Naive thymus-derived CD4-positive, alpha-beta T cell (primary cell): ENCODE measurements around the gene CD3D. TPM values are rescaled to one million over a fixed set of nuclear protein-coding genes. Genes with fewer than 3 reads are reported as not detected.

Experiments
- ATAC-seq: fragments of 150-1000 bp; cut with Tn5 transposase; 2 replicates; pipeline ENCODE4 v1.10.0; 2021; ENCODE audit warnings: mild to moderate bottlenecking, moderate library complexity
- CTCF ChIA-PET: fragments of 350-600 bp; sonication (Branson Sonifier 250); formaldehyde crosslinking; loops from one replicate; lab custom pipeline; 2021; ENCODE audit warnings: antibody characterized with exemption; lab: Charles Lee
- POLR2A ChIA-PET: fragments of 350-600 bp; sonication (Branson Sonifier 250); formaldehyde crosslinking; loops from one replicate; lab custom pipeline; 2021; ENCODE audit warnings: antibody characterized with exemption, inconsistent platforms; lab: Charles Lee
- DNase-seq, 9 donors: peaks; one replicate each; pipeline versions ENCODE4 v3.0.0 to v3.0.0-alpha.2; 2020 to 2022; ENCODE audit warnings: mixed read lengths in 1 of 9
- H3K27ac ChIP-seq: one replicate; pipeline ENCODE4 v1.7.0; 2013; ENCODE audit warnings: mild to moderate bottlenecking, low read depth, low read length, moderate library complexity
- H3K27me3 ChIP-seq, 2 donors: one replicate each; pipeline ENCODE4 v1.7.0; 2013; ENCODE audit warnings: low read length in 2 of 2, mild to moderate bottlenecking in 2 of 2, moderate library complexity in 2 of 2; ENCODE audit not compliant: control insufficient read depth in 2 of 2, insufficient read depth in 2 of 2
- H3K36me3 ChIP-seq, 3 experiments: 1 replicate in 2 of 3; 2 replicates in 1 of 3; pipeline ENCODE4 v1.7.0; 2013; ENCODE audit warnings: low read length in 3 of 3, mild to moderate bottlenecking in 3 of 3, moderate library complexity in 1 of 3; ENCODE audit not compliant: insufficient read depth in 3 of 3, control insufficient read depth in 2 of 3
- H3K4me1 ChIP-seq, 2 donors: one replicate each; pipeline ENCODE4 v1.7.0; 2013; ENCODE audit warnings: low read length in 2 of 2, mild to moderate bottlenecking in 2 of 2, moderate library complexity in 1 of 2; ENCODE audit not compliant: control insufficient read depth in 2 of 2, insufficient read depth in 2 of 2
- H3K4me3 ChIP-seq: 2 replicates; pipeline ENCODE4 v1.7.0; 2013; ENCODE audit warnings: mild to moderate bottlenecking, low read length
- H3K9me3 ChIP-seq, 3 experiments: 1 replicate in 2 of 3; 2 replicates in 1 of 3; pipeline ENCODE4 v1.7.0; 2013; ENCODE audit warnings: low read length in 3 of 3; ENCODE audit not compliant: control insufficient read depth in 2 of 3
- H3K27ac Mint-ChIP-seq, 9 donors: one replicate each; pipeline ENCODE4 v1.8.0; 2020 to 2022; ENCODE audit warnings: mixed read lengths in 9 of 9, mild to moderate bottlenecking in 8 of 9, moderate library complexity in 5 of 9, inconsistent platforms in 2 of 9
- H3K27me3 Mint-ChIP-seq, 5 donors: one replicate each; pipeline ENCODE4 v1.8.0; 2021 to 2022; ENCODE audit warnings: mixed read lengths in 5 of 5, mild to moderate bottlenecking in 1 of 5
- H3K36me3 Mint-ChIP-seq, 5 donors: one replicate each; pipeline ENCODE4 v1.8.0; 2020 to 2022; ENCODE audit warnings: mixed read lengths in 5 of 5, mild to moderate bottlenecking in 3 of 5, inconsistent platforms in 1 of 5
- H3K4me1 Mint-ChIP-seq, 7 donors: one replicate each; pipeline ENCODE4 v1.8.0; 2020 to 2022; ENCODE audit warnings: mixed read lengths in 7 of 7, mild to moderate bottlenecking in 3 of 7, inconsistent platforms in 1 of 7
- H3K4me3 Mint-ChIP-seq, 10 donors: one replicate each; pipeline ENCODE4 v1.8.0; 2020 to 2022; ENCODE audit warnings: mild to moderate bottlenecking in 10 of 10, mixed read lengths in 10 of 10, moderate library complexity in 6 of 10, inconsistent platforms in 2 of 10
- H3K9me3 Mint-ChIP-seq, 11 donors: one replicate each; pipeline ENCODE4 v1.8.0; 2020 to 2022; ENCODE audit warnings: mixed read lengths in 11 of 11, mild to moderate bottlenecking in 4 of 11, inconsistent platforms in 1 of 11, moderate library complexity in 1 of 11
- intact Hi-C, 2 donors: fragments of 100-400 bp; cut with micrococcal nuclease; formaldehyde crosslinking; loops; one replicate each; pipeline ENCODE4 v1.15.1; 2023
- polyA plus RNA-seq, 2 donors: library from polyadenylated mRNA; unstranded; fragments of 300-500 nt; fragmentation: Illumina TruSeq; gene quantifications; one replicate each; pipeline ENCODE4 v1.2.3, GENCODE V29; 2021
- total RNA-seq, 6 experiments: library from RNA in 5 of 6; stranded (reverse) in 5 of 6; gene quantifications; 1 replicate in 5 of 6; 2 replicates in 1 of 6; pipeline ENCODE4 v1.2.3 and lab custom pipeline; 2021 to 2026

The CD3D gene
- total and polyA plus RNA-seq, 7 experiments from 2014 or later: 232 to 1,287 (median 394) TPM

- Histone ChIP-seq H3K9me3 (no peaks in the 10 kb centered on the region), H3K36me3 (no peaks in the 10 kb centered on the region), H3K4me3 (no peak overlapping the region), H3K4me1 (peaks cover 0 to 15% of the 10 kb centered on the region in 2 donors), H3K27me3 (no peaks in the 10 kb centered on the region), H3K27ac (peak overlapping the region; percentile 44)
- H3K9me3 Mint-ChIP-seq: peaks cover 0 to 1% (median 0%) of the 10 kb centered on the region in 11 donors
- peak; percentile 74 for ATAC-seq
- no peak overlapping the region for H3K4me3 Mint-ChIP-seq
- POLR2A ChIA-PET: interaction anchor here (0.7 to 2.9 kb wide), 13 partner anchors 9 to 100 kb away, joined by 3 to 26 read pairs (median 4); partner anchors contain the start of genes CD3E, MPZL3 and UBE4A
- peaks cover 13 to 34% (median 30%) of the 10 kb centered on the region in 7 donors for H3K4me1 Mint-ChIP-seq
- DNase-seq: peak in 7 of 9 donors; percentile 38 to 60 (median 52)
- H3K36me3 Mint-ChIP-seq: no peaks in the 10 kb centered on the region
- intact Hi-C loops: loop anchor here (1.0 to 10.0 kb wide), 4 partner anchors 8 to 269 kb away; partner anchors contain the start of genes CD3E (in 2 of the 2) and IFT46 (in 1 of the 2)
- H3K27ac Mint-ChIP-seq: peak overlapping the region; percentile 39 to 84 (median 61)
- H3K27me3 Mint-ChIP-seq: no peaks in the 10 kb centered on the region
- CTCF ChIA-PET: interaction anchor here (0.7 to 3.4 kb wide), 32 partner anchors 9 to 192 kb away, joined by 3 to 39 read pairs (median 6); partner anchors contain the start of genes CD3D, CD3E, JAML and MPZL2
Observed at GRCh38 chr11:118295815-118296454, 46.6 kb downstream of the CD3D start.

- Mint-ChIP-seq H3K27me3 (no peaks in the 10 kb centered on the region), H3K36me3 (no peaks in the 10 kb centered on the region), H3K4me1 (peaks cover 16 to 31% (median 28%) of the 10 kb centered on the region in 7 donors), H3K4me3 (no peak overlapping the region), H3K27ac (peak overlapping the region in 5 of 9 donors; percentile 43 to 84 (median 67)), H3K9me3 (peaks cover 0 to 1% (median 0%) of the 10 kb centered on the region in 11 donors)
- peaks cover 0 to 17% of the 10 kb centered on the region in 2 donors for H3K4me1 ChIP-seq
- DNase-seq (no peak), ATAC-seq (no peak)
- CTCF ChIA-PET: interaction anchor here (0.7 to 3.4 kb wide), 33 partner anchors 10 to 193 kb away, joined by 3 to 39 read pairs (median 6); partner anchors contain the start of genes CD3D, CD3E, JAML and MPZL2
- H3K4me3 ChIP-seq: no peak overlapping the region
- POLR2A ChIA-PET: interaction anchor here (0.7 to 2.9 kb wide), 12 partner anchors 10 to 99 kb away, joined by 3 to 26 read pairs (median 4); partner anchors contain the start of genes CD3E, MPZL3 and UBE4A
- no peak overlapping the region for H3K27ac ChIP-seq
- no peaks in the 10 kb centered on the region for H3K36me3 ChIP-seq
- no peaks in the 10 kb centered on the region for H3K9me3 ChIP-seq
- no peaks in the 10 kb centered on the region for H3K27me3 ChIP-seq
- intact Hi-C loops: loop anchor here in 1 of 2 donors (10.0 kb wide), 1 partner anchor 270 kb away; the partner anchor contains the start of gene IFT46
Observed at GRCh38 chr11:118295199-118295598, 47.3 kb downstream of the CD3D start.

GRCh38 chr11:118294053-118294452 is 48.5 kb downstream of the CD3D start:
- intact Hi-C loops: loop anchor here (5.0 to 10.0 kb wide), 2 partner anchors 42 to 271 kb away; partner anchors contain the start of genes MPZL3 (in 2 of the 2) and IFT46 (in 1 of the 2)
- Histone ChIP-seq H3K27ac (no peak overlapping the region), H3K27me3 (no peaks in the 10 kb centered on the region), H3K36me3 (no peaks in the 10 kb centered on the region), H3K4me3 (no peak overlapping the region), H3K9me3 (no peaks in the 10 kb centered on the region), H3K4me1 (peaks cover 0 to 17% of the 10 kb centered on the region in 2 donors)
- DNase-seq: no peak
- no peak overlapping the region for H3K4me3 Mint-ChIP-seq
- no peak for ATAC-seq
- peaks cover 0 to 3% (median 0%) of the 10 kb centered on the region in 11 donors for H3K9me3 Mint-ChIP-seq
- ChIA-PET CTCF (interaction anchor here (2.6 to 3.4 kb wide), 4 partner anchors 15 to 66 kb away, joined by 11 to 39 read pairs (median 22); partner anchors contain the start of genes MPZL2 and UBE4A), POLR2A (interaction anchor here (1.9 kb wide), 1 partner anchor 42 kb away, joined by 9 read pairs; the partner anchor contains the start of gene MPZL3)
- H3K27ac Mint-ChIP-seq: no peak overlapping the region
- H3K27me3 Mint-ChIP-seq: no peaks in the 10 kb centered on the region
- peaks cover 12 to 29% (median 21%) of the 10 kb centered on the region in 7 donors for H3K4me1 Mint-ChIP-seq
- peaks cover 0 to 3% (median 0%) of the 10 kb centered on the region in 5 donors for H3K36me3 Mint-ChIP-seq

- Mint-ChIP-seq H3K9me3 (peaks cover 0 to 3% (median 0%) of the 10 kb centered on the region in 11 donors), H3K4me1 (peaks cover 12 to 25% (median 20%) of the 10 kb centered on the region in 7 donors), H3K27me3 (no peaks in the 10 kb centered on the region), H3K27ac (no peak overlapping the region), H3K36me3 (peaks cover 0 to 3% (median 0%) of the 10 kb centered on the region in 5 donors), H3K4me3 (no peak overlapping the region)
- Histone ChIP-seq H3K4me3 (no peak overlapping the region), H3K27me3 (no peaks in the 10 kb centered on the region), H3K27ac (no peak overlapping the region), H3K9me3 (no peaks in the 10 kb centered on the region), H3K36me3 (no peaks in the 10 kb centered on the region), H3K4me1 (peaks cover 0 to 17% of the 10 kb centered on the region in 2 donors)
- CTCF ChIA-PET: interaction anchor here (0.5 to 2.7 kb wide), 20 partner anchors 10 to 121 kb away, joined by 3 to 56 read pairs (median 4); partner anchors contain the start of genes CD3E, JAML and MPZL2
- ATAC-seq (peak; percentile 72), DNase-seq (no peak)
- intact Hi-C loops: loop anchor here (1.0 to 10.0 kb wide), 5 partner anchors 39 to 273 kb away; partner anchors contain the start of genes MPZL3 (in 2 of the 2), IFT46 (in 1 of the 2) and JAML (in 1 of the 2)
- POLR2A ChIA-PET: interaction anchor here (0.9 to 1.7 kb wide), 4 partner anchors 55 to 93 kb away, joined by 3 to 8 read pairs (median 5); partner anchors contain the start of gene JAML
Observed at GRCh38 chr11:118291477-118292135, 50.9 kb downstream of the CD3D start.

- Mint-ChIP-seq H3K4me3 (peak overlapping the region in 2 of 10 donors; percentile 30 to 33), H3K27ac (peak overlapping the region in 1 of 9 donors; percentile 68), H3K27me3 (no peaks in the 10 kb centered on the region), H3K9me3 (peaks cover 0 to 3% (median 0%) of the 10 kb centered on the region in 11 donors), H3K4me1 (peaks cover 13 to 19% (median 15%) of the 10 kb centered on the region in 7 donors), H3K36me3 (peaks cover 0 to 5% (median 0%) of the 10 kb centered on the region in 5 donors)
- no peaks in the 10 kb centered on the region for H3K27me3 ChIP-seq
- DNase-seq (peak in 8 of 9 donors; percentile 22 to 63 (median 46)), ATAC-seq (peak; percentile 81)
- intact Hi-C loops: loop anchor here (1.0 to 10.0 kb wide), 5 partner anchors 39 to 274 kb away; partner anchors contain the start of genes MPZL3 (in 2 of the 2), IFT46 (in 1 of the 2) and JAML (in 1 of the 2)
- POLR2A ChIA-PET: interaction anchor here (0.6 to 1.6 kb wide), 4 partner anchors 56 to 75 kb away, joined by 3 to 6 read pairs (median 4); partner anchors contain the start of gene JAML
- no peak overlapping the region for H3K4me3 ChIP-seq
- CTCF ChIA-PET: interaction anchor here (0.6 to 2.7 kb wide), 19 partner anchors 13 to 140 kb away, joined by 3 to 56 read pairs (median 4); partner anchors contain the start of genes CD3E, JAML and MPZL2
- H3K9me3 ChIP-seq: no peaks in the 10 kb centered on the region
- peaks cover 0 to 11% of the 10 kb centered on the region in 2 donors for H3K4me1 ChIP-seq
- H3K36me3 ChIP-seq: no peaks in the 10 kb centered on the region
- no peak overlapping the region for H3K27ac ChIP-seq
Observed at GRCh38 chr11:118290923-118291322, 51.6 kb downstream of the CD3D start.
